GM21390 (cell line): Measurements from ENCODE around the gene ZBTB43.

Experiments used
- ATAC-seq: cut with Tn5 transposase; IDR thresholded peaks from one replicate; pipeline ENCODE4 v1.9.1; 2021; ENCODE audit not compliant: unreplicated experiment

Gene ZBTB43

DNA sequence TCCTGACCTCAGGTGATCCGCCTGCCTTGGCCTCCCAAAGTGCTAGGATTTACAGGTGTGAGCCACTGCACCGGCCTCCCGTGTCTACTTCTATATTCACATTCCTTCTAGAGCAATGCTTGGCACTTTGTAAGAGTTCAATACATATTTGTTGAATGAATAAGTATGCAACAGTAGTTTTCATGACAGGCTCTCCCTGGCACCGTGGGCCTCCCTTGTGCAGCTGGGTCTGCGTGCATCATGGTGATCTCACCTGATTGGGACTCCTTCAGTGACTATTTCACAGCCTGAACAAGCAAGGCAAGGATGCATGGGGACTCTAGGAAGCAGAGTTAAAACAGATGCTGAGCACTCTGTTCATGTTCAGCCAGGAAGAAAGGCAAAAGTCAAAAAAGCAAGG is 48.8 kb downstream of the ZBTB43 start:
- ATAC-seq: no peak

DNA sequence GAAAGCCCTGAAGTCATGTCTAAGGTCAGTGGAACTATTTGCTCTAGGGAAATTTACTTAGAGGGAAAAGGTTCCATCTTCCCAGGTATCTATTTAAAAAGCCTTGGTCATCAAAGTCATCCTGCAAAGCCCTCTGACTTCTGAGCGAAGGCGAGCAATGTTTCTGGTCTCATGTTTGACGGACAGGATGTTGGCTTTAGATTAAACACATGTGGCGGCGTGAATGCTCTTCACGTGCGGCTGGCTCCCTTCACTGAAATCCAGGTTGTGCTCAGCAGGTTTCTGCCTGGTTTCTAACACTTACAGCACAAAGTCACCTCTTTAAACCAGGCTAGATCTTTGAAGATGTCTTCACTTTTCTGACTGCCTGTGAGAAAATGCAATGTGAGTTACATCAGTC is 49.9 kb downstream of the ZBTB43 start:
- no peak for ATAC-seq

DNA sequence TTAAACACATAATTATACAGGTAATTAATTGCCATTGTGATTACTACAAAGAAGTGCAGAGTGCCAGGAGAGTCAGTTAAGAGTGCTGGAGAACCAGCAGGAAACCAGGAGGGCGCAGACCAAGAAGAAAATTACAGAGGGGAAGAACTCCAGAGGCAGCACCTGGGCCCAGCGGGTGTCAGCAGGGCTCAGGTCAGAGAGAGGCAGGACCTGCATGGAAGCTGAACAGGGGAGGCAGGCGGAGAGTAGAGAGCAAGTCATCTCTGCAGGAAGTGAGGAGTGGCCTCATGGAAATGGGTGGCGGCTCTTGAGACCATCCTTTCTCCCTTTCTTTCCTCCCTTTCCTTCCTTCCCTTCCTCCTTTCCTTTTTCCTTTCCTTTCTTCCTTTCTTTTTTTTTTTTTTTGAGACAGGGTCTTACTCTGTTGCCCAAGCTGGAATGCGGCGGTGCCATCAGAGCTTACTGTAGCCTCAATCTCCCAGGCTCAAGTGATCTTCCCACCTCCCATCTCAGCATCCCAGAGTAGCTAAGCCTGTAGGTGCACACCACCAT is 51.6 kb downstream of the ZBTB43 start:
- ATAC-seq: no peak

DNA sequence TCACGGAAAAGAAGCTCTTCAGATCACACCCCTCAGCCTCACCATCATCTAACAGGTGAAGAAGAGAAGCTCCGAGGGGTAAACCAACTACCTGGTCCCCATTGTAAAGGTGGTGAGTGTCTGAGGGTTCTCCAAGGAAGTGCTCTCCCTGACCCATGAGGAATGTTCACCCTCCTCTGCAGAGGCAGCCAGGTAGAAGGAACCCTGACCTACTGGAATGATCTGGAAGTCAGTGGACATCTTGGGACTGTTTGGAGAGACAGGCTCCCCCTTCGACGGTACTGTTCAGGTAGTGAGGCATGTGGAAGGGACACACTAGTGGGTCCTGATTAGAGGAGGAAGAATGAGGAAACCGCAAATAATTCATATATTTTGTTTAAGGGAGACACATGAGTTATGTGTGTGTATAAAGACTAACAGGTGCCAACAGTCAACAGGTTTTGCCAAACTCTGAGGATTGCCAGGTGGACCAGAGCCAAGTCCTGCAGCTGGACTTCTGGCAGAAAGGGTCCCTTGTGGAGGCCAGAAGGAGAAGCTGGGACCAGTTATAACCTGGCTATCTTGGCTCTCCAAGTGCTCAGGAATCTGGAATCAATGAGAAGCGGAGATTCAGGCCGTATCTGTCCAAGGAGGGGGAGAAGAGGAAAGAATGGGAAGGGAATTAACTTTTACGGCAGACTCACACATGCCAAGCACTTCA is 52.6 kb downstream of the ZBTB43 start:
- ATAC-seq: no peak

DNA sequence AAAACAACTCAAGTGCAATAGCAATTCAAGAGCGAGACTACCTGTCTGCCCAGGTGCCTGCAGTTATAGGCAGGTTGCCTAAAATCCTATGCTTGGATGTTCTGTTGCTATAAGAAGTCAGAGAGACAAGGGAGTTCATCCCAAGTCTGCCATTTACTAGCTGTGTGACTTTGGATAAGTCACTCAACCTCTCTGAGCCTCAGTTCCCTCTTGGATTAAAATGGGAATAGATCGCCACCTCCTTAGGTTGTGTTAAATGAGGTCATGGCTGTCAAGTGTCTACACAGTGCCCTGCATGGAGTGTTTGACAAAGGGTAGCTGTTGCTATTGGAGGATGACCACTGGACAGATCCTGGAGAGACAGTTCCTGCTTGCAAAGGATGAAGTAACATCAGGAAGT is 54.3 kb downstream of the ZBTB43 start:
- ATAC-seq: no peak

DNA sequence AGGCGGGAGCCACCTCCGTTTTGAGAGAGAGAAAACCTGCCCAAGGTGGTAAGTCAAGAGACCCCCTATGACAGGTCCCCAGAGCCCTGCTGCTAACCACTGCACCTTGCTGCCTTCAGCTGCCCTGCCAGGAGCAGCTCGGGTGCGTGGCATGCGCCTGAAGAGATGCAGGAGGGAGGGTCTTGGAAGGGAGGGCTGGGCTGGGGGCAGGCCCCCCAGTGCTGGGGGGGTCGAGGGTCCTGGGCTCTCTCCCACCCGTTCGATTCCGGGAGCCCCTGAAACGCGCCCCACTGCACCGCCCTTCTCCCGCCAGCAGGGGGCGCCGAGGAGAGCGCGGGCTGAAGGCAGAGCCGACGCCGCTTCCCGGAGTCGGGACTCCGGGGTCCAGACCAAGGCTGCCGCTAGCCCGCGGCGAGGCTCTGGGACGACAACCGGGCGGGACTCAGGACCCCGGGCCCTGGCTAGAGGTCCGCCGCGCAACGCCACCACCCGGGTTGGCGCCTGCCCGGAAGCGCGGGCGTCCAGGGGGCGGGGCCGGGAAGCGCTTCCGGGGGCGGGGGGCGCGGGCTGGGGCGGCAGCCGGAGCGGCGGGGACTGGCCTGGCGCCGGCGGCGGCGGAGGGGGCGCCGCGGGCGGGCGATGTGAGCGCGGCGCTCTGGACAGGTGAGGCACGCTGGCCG is 55.4 kb downstream of the ZBTB43 start, which contains the start of gene ZBTB34:
Gene ZBTB34, plus strand, starts transcription at position 563 of the 680 bp plus-strand sequence. CDS start 18,761 bp downstream, outside the sequence.
- ATAC-seq: peak; percentile 63

DNA sequence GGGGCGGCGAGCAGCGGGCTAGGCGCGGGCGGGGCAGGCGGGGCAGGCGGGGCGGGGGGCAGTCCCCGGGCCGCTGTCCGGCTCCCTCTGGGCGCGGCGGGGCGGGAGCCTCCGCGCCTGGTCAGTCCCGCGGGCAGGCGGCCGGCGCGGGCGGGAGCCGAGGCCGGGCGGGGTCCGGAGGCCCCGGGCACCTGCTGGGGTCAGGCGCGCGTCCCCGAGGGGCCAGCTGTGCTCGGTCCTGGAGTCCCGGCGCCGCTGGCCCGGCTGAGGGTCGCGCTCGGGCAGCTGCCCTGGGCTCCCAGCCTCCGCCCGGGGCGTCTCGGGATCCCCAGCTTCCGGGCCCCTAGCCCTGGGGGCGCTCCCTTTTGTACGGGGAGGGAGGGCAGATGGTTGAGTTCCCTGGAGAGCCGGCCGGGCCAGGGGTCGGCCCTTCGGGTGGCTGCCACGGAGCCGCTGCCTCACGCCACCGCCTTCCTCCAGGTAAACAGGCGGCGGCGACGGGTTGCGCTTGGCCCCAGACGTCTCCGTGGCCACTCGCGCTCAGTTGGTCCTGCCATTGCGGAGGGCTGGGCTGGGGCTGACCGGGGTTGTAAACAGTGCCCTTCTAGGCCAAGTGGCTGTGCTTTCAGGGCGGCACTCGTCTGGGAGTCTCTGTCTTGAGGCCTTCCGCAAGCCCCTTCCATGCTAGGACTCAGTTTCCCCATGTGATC is 56.1 kb downstream of the ZBTB43 start:
- ATAC-seq: peak; percentile 36

DNA sequence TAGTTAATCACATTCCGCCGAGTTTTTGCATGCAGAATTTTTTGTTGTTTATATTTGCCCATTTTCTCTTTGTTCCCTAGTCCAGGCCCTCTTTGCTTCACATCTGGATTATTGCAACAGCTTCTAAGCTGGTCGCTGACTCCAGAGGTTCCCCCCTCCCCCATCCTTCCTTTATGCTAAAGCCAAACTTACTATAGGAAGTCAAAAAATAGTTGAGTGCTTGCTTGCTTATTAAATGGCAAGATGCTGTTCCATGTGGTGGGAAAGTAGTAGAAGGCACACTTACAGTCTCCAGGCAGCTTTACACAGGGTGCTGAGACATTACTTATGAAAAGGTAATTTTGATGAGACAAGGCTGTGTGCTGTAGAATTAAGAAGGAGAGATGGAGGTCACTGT is 56.9 kb downstream of the ZBTB43 start:
- ATAC-seq: no peak

DNA sequence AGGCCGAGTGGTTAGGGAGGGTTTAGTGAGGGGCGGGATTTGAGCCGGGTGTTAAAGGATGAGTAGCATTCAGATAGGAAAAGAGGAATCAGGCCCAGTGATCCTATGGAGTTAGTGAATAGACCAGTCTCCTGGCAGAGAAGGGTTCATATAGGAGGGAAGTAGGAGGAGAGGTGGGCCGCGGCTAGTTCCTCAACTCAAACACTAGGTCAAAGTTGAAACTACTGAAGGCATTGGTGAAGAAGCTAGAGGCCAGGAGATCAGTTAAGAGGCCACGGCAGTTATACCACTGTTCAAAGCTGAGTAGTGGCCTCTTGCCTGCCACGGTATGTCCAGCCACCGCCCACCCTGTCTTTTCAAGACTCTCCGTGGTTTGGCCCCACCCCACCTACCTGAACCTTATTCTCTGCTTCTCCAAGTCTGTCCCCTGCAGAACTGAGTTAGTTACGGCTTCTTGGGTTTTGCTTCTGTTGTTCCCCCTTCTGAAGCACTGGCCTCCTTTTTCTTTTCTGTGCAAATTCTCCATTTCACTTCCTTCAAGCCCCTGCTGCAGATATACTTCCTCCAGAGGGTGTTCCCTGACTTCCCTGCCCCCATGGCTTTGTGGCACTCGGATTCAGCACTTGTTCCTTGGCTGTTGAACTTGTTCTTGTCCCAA is 57.4 kb downstream of the ZBTB43 start:
- ATAC-seq: no peak

DNA sequence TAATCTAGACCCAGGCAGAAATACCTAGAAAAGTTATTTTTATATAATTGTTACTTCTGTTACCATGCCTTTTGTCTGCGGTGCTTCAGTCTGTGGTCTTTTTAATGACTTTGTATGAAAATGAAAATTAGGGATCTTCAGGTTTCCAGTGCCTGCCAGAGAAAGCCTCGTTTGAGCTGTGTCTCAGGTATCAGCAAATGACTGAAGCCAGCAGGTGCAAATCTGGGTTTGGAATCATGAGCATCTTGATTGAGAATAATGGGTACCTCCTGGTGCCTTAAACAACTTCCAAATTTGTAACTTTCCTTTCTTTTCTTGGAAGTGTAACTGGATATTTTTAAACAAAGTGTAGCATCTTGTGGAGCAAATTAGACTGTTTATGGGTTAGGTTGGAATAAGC is 59.9 kb downstream of the ZBTB43 start:
- no peak for ATAC-seq

DNA sequence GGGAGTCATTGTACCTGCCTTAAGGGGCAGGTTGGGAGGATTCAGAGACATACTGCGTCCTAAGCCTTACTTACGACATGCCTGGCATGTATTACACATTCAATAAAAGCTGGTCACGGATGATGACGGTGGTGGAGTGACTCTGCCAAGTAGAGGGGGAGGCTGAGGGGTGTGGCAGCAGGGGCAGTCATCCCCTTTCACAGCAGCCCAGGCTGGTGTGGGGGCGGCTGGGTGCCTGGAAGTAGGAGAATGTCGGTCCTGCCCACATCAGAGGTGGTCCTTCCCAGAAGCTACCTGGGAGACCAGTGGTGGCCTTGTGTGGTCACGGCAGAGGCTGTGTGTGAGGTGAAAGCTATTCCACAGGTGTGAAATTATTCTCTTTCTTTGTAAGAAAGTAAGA is 64.5 kb downstream of the ZBTB43 start:
- ATAC-seq: no peak

DNA sequence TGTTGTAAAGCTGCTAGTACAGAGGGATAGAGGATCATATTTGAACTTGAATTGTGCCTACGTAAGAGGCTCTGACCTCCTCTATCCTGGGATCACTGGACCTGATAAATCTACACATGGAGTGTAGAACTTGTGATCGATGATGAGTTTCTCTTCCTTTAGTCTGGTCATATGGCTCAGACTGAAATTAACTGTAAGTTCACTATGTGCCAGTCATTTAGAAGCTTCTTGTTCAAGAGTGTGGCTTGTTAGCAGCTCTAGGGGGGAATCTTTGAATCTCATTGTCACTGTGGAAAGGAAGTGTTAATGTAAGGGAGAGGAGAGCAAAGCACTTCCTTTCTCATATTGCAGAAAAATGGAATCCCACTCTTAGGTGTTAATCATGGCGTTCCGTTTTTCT is 67.7 kb downstream of the ZBTB43 start:
- no peak for ATAC-seq

DNA sequence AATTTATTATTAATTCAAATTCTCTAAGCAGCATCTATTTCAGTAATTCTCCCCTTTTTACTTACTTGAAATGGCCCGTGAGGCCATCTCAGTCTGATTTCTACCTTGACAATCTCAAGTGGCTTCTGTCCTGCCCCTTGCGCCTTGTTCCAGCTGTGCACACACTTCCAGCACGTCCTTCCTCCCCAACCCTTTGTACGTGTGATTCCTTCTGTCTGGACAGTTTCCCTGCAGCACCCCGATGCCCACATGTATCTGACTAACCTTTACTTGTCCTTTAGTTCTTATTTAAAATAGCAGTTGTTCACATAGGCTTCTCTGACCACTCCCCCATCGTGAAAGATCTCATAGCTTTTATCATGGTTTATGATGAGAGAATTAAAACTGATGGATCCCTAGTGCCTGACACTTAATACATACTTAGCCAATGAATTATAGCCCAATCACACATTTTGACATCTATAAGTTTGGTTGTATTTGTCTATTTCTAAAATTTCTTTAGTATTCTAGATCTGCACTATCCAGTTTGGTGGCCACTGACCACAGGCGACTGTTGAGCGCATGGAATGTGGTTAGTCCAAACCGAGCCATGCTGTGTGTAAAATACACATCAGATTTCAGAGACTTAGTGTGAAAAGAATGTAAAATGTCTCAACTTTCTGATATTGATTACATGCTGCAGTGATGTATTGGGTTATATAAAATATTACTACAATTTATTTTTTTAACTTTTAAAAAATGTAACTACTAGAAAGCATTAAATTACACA is 69.9 kb downstream of the ZBTB43 start:
- no peak for ATAC-seq

DNA sequence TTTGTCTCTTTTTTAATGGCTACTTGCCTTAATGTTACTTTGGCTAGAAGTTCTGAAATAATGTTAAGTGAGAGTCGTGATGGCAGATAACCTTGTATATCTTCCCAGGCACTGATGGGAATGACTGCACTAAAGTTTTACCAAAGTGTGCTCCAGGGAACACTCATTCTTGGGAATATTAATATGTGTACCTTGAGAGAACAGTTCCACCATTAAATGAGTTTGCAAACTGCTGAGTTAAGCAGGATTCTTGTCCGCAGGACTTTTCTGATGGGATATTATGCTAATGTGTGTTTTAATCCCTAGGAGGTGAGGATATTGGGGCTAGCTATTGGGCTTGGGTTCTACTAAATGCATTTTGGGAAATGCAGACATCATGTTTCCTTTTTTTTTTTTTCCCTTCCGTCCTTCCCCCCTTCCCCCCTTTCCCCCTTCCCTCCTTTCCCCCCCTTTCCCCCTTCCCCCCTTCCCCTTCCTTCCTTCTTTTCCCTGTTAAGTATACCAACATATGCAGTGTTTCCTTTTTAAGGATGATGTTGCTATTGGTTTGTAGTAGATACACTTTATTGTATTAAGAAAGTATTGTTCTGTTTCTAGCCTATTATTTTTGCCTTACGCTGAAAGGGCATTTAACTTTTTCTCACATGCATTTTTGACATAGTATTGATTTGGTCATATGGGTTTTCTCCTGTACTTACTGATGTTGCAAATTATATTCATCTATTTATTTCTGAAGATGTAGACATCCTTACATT is 71.1 kb downstream of the ZBTB43 start:
- ATAC-seq: no peak

DNA sequence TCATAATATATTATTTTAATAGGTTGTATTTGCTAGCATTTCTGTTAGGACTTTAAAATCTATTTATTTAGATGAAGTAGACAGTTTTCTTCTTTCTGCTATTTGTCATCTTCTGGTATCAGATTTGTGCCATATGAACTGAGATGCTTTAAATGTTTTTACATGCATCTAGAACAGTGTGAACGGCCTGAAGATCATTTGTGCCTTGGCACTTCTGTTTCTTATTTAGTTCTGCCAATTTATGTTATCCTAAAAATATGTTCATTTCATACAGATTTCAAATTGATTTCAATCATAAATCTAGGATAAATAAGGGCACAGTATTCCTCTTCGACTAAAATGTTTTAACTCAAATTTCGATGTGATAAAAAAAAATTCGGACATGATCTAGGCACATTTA is 71.7 kb downstream of the ZBTB43 start:
- ATAC-seq: no peak

DNA sequence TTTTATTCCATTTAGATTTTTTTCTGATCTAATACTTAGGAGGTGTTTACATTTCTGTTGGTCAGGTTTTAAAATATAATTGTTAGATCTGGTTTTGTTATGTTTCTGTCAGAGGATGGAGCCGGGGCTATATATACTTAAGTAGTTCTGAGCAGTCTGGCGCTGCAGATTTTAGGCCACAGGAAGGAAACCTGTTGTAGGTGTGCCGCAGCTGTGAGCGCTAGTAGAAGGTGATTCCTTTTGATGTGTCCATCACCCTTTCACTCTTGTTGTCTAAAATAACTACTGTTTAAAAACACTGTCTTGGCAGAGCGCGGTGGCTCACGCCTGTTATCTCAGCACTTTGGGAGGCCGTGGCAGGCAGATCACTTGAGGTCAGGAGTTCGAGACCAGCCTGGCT is 72.6 kb downstream of the ZBTB43 start:
- no peak for ATAC-seq

DNA sequence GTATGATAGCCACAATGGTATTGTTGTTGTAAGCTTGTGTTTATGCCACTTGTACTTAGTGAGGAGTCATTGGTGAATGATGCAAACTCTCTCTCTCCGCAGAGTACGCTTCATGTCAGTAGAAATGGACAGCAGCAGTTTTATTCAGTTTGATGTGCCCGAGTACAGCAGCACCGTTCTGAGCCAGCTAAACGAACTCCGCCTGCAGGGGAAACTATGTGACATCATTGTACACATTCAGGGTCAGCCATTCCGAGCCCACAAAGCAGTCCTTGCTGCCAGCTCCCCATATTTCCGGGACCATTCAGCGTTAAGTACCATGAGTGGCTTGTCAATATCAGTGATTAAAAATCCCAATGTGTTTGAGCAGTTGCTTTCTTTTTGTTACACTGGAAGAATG is 74.4 kb downstream of the ZBTB43 start:
- ATAC-seq: no peak

DNA sequence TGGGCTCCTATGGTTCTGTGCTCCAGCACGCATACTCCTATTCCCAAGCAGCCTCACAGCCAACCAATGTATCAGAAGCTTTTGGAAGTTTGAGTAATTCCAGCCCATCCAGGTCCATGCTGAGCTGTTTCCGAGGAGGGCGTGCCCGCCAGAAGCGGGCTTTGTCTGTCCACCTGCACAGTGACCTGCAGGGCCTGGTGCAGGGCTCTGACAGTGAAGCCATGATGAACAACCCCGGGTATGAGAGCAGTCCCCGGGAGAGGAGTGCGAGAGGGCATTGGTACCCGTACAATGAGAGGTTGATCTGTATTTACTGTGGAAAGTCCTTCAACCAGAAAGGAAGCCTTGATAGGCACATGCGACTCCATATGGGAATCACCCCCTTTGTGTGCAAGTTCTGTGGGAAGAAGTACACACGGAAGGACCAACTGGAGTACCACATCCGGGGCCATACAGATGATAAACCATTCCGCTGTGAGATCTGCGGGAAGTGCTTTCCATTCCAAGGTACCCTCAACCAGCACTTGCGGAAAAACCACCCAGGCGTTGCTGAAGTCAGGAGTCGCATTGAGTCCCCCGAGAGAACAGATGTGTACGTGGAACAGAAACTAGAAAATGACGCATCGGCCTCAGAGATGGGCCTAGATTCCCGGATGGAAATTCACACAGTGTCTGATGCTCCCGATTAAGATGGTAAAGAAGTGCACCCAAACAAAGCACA is 75.5 kb downstream of the ZBTB43 start:
- ATAC-seq: no peak

DNA sequence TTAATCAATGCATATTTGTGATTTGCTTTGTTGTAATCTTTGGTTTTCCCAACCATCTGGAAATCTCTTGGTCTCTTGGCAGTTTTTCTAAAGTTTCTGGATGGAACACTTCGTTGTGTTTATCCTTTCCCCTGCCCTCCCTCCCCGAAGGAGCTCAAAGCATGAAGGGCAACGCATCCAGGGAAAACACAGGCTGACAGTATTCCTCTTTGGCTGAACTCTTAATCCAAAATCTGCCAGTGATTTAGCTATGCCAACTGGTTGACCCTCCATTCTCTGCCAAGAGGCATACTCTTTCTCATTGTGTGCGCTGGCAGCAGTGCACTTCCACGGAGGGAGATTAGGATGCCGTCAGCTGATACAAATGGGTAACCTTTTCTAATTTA is 76.1 kb downstream of the ZBTB43 start:
- ATAC-seq: no peak
